CD4-positive, alpha-beta T cell (primary cell): ENCODE results near the gene ANLN. TPM values are rescaled to one million over a fixed set of nuclear protein-coding genes. Genes with fewer than 3 reads are reported as not detected.
"Not testable (repeated sequence)": the region's sequence is repeated elsewhere in the genome, so short reads cannot be mapped to it uniquely, and the experiment has no call there.

ENCODE experiments used
- ATAC-seq: fragments of 200-7000 bp; cut with Tn5 transposase; one replicate; pipeline ENCODE4 v1.10.0; 2022; ENCODE audit warnings: mild to moderate bottlenecking; ENCODE audit not compliant: poor library complexity
- CTCF ChIA-PET: fragments of 350-600 bp; sonication (Branson Sonifier 250); formaldehyde crosslinking; loops from one replicate; lab custom pipeline; 2021; ENCODE audit warnings: antibody characterized with exemption, inconsistent platforms; lab: Charles Lee
- POLR2A ChIA-PET: fragments of 350-600 bp; sonication (Branson Sonifier 250); formaldehyde crosslinking; loops from one replicate; lab custom pipeline; 2021; ENCODE audit warnings: antibody characterized with exemption, inconsistent platforms; lab: Charles Lee
- DNase-seq, 14 experiments: peaks; one replicate each; pipeline ENCODE4 v3.0.0-alpha.2; 2013 to 2020; ENCODE audit warnings: mixed read lengths in 2 of 14
- H3K27ac ChIP-seq, 2 donors: one replicate each; pipeline versions ENCODE4 v1.5.1 to v1.7.0; 2013; ENCODE audit warnings: low read length in 2 of 2, low read depth in 1 of 2, mild to moderate bottlenecking in 1 of 2
- H3K27me3 ChIP-seq, 2 experiments: 1 replicate in 1 of 2; 2 replicates in 1 of 2; pipeline versions ENCODE4 v1.6.1 to v1.7.0; 2013; ENCODE audit warnings: low read length in 2 of 2, control low read depth in 1 of 2, mild to moderate bottlenecking in 1 of 2, moderate library complexity in 1 of 2; ENCODE audit not compliant: insufficient read depth in 2 of 2, control insufficient read depth in 1 of 2
- H3K36me3 ChIP-seq: one replicate; pipeline ENCODE4 v1.6.1; 2013; ENCODE audit warnings: low read length, control low read depth; ENCODE audit not compliant: insufficient read depth
- H3K4me1 ChIP-seq: one replicate; pipeline ENCODE4 v1.6.1; 2013; ENCODE audit warnings: low read length, control low read depth; ENCODE audit not compliant: insufficient read depth
- H3K4me3 ChIP-seq: one replicate; pipeline ENCODE4 v1.5.1; 2013; ENCODE audit warnings: mild to moderate bottlenecking, low read length, moderate library complexity
- H3K9me3 ChIP-seq, 2 experiments: 1 replicate in 1 of 2; 2 replicates in 1 of 2; pipeline versions ENCODE4 v1.6.1 to v1.7.0; 2013; ENCODE audit warnings: low read length in 2 of 2, mild to moderate bottlenecking in 2 of 2, control low read depth in 1 of 2, moderate library complexity in 1 of 2; ENCODE audit not compliant: control insufficient read depth in 1 of 2, insufficient read depth in 1 of 2
- H3K27ac Mint-ChIP-seq: one replicate; pipeline ENCODE4 v1.8.0; 2020; ENCODE audit warnings: mixed read lengths
- H3K27me3 Mint-ChIP-seq: one replicate; pipeline ENCODE4 v1.8.0; 2021; ENCODE audit warnings: mixed read lengths
- H3K36me3 Mint-ChIP-seq: one replicate; pipeline ENCODE4 v1.8.0; 2021; ENCODE audit warnings: low read depth, mixed read lengths
- H3K4me1 Mint-ChIP-seq: one replicate; pipeline ENCODE4 v1.8.0; 2021; ENCODE audit warnings: low read depth, mixed read lengths
- H3K4me3 Mint-ChIP-seq: one replicate; pipeline ENCODE4 v1.8.0; 2020; ENCODE audit warnings: mild to moderate bottlenecking, mixed read lengths
- H3K9me3 Mint-ChIP-seq: one replicate; pipeline ENCODE4 v1.8.0; 2020; ENCODE audit warnings: mixed read lengths
- CTCF ChIP-seq: fragments of 200-600 bp; IDR thresholded peaks from one replicate; pipeline ENCODE4 v1.8.0; 2022; ENCODE audit warnings: antibody characterized with exemption, mild to moderate bottlenecking
- intact Hi-C, 2 experiments: fragments of 100-400 bp; cut with DNase I in 1 of 2; cut with micrococcal nuclease in 1 of 2; formaldehyde crosslinking; loops; one replicate each; pipeline versions ENCODE4 v1.15.1 to v1.9.0; 2023 to 2025; cut with DNase I, micrococcal nuclease
- total RNA-seq, 174 experiments: library from RNA in 2 of 174; stranded (reverse) in 2 of 174; gene quantifications; one replicate each; pipeline ENCODE4 v1.2.3 and lab custom pipeline; 2021 to 2026

The ANLN gene
- total RNA-seq, 2 experiments from 2014 or later: 0.33 to 1.1 TPM

GRCh38 chr7:36379831-36380504, 9.7 kb upstream of the ANLN start:
- no peak overlapping the region for H3K4me3 Mint-ChIP-seq

DNA sequence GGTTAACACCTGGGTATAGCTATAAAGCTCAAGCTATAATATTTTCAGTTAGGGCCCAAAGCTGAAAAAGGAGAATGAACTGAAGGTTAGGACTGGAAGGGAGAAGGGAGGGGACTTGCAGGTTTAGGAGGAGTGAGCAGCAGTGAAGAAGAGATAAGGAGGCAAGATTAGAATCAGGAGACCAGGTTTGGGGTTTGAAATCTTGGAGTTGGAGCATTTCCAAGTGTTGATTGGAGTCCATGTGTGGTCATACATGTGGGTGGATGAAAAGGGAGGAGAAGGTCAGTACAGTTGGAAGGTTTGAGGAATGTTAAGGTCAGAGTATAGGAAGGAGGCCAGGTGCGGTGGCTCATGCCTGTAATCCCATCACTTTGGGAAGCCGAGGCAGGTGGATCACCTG, 8.6 kb upstream of the ANLN start:
- peaks cover 3% of the 10 kb centered on the region for H3K36me3 Mint-ChIP-seq
- no peak overlapping the region for H3K4me3 ChIP-seq
- peaks cover 20% of the 10 kb centered on the region for H3K4me1 Mint-ChIP-seq
- intact Hi-C loops: no loop called here
- H3K9me3 Mint-ChIP-seq: peaks cover 5% of the 10 kb centered on the region
- no peaks in the 10 kb centered on the region for H3K27me3 ChIP-seq
- H3K4me3 Mint-ChIP-seq: no peak overlapping the region
- no peak overlapping the region for H3K27ac Mint-ChIP-seq
- no peak overlapping the region for H3K27ac ChIP-seq
- no peak for TF ChIP-seq CTCF
- peaks cover 9% of the 10 kb centered on the region for H3K4me1 ChIP-seq
- ChIA-PET CTCF (interaction anchor here (1.0 kb wide), 1 partner anchor 14 kb away, joined by 3 read pairs; no protein-coding TSS in a partner anchor), POLR2A (interaction anchor here (0.6 kb wide), 1 partner anchor 360 kb away, joined by 3 read pairs; no protein-coding TSS in a partner anchor)
- ATAC-seq: no peak
- DNase-seq: no peak
- peaks cover 0 to 7% of the 10 kb centered on the region in 2 experiments for H3K9me3 ChIP-seq
- no peaks in the 10 kb centered on the region for H3K36me3 ChIP-seq
- H3K27me3 Mint-ChIP-seq: no peaks in the 10 kb centered on the region

More at GRCh38 chr7:36379831-36380504, 9.7 kb upstream of the ANLN start:
- no peaks in the 10 kb centered on the region for H3K27me3 Mint-ChIP-seq
- Histone ChIP-seq H3K9me3 (peaks cover 0 to 7% of the 10 kb centered on the region in 2 experiments), H3K4me3 (no peak overlapping the region), H3K4me1 (peaks cover 9% of the 10 kb centered on the region), H3K27me3 (no peaks in the 10 kb centered on the region), H3K27ac (no peak overlapping the region), H3K36me3 (no peaks in the 10 kb centered on the region)
- intact Hi-C loops: no loop called here
- no peak overlapping the region for H3K27ac Mint-ChIP-seq
- TF ChIP-seq CTCF: no peak
- peaks cover 20% of the 10 kb centered on the region for H3K4me1 Mint-ChIP-seq
- ATAC-seq: no peak
- CTCF ChIA-PET: interaction anchor here (2.8 kb wide), 1 partner anchor 12 kb away, joined by 13 read pairs; a partner anchor contains a TSS
- H3K9me3 Mint-ChIP-seq: peaks cover 5% of the 10 kb centered on the region
- peaks cover 3% of the 10 kb centered on the region for H3K36me3 Mint-ChIP-seq
- POLR2A ChIA-PET: interaction anchor here (0.6 kb wide), 1 partner anchor 32 kb away, joined by 3 read pairs; no protein-coding TSS in a partner anchor
- no peak for DNase-seq

DNA sequence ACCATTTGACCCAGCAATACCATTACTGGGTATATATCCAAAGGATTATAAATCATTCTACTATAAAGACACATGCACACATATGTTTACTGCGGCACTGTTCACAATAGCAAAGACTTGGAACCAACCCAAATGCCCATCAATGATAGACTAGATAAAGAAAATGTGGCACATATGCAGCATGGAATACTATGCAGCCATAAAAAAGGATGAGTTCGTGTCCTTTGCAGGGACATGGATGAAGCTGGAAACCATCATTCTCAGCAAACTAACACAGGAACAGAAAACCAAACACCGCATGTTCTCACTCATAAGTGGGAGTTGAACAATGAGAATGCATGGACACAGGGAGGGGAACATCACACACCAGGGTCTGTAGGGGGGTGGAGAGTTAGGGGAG, 6.4 kb upstream of the ANLN start:
- H3K27ac ChIP-seq, H3K4me3 ChIP-seq, H3K9me3 Mint-ChIP-seq, H3K4me1 ChIP-seq, H3K36me3 Mint-ChIP-seq, H3K9me3 ChIP-seq, H3K27me3 ChIP-seq, H3K27me3 Mint-ChIP-seq, H3K4me3 Mint-ChIP-seq, DNase-seq, POLR2A ChIA-PET, H3K27ac Mint-ChIP-seq, ATAC-seq, intact Hi-C loops, CTCF ChIA-PET, H3K36me3 ChIP-seq: not testable (repeated sequence)
- peaks cover 12% of the 10 kb centered on the region for H3K4me1 Mint-ChIP-seq

- H3K36me3 Mint-ChIP-seq, H3K27me3 ChIP-seq, H3K9me3 ChIP-seq, H3K27ac ChIP-seq, ATAC-seq, H3K27ac Mint-ChIP-seq, H3K4me3 ChIP-seq, H3K4me3 Mint-ChIP-seq, CTCF ChIA-PET, DNase-seq, H3K36me3 ChIP-seq, POLR2A ChIA-PET, H3K9me3 Mint-ChIP-seq, H3K27me3 Mint-ChIP-seq: not testable (repeated sequence)
- intact Hi-C loops: loop anchor here in 1 of 2 experiments (2.0 to 5.0 kb wide), 2 partner anchors 15 to 233 kb away; partner anchors contain the start of gene EEPD1
- H3K4me1 Mint-ChIP-seq: peaks cover 10% of the 10 kb centered on the region
- peaks cover 10% of the 10 kb centered on the region for H3K4me1 ChIP-seq
Measured at GRCh38 chr7:36385646-36386045, 4.0 kb upstream of the ANLN start.
